ENCODE measurements around the gene GRIP1.
"Not testable (repeated sequence)": the region's sequence is repeated elsewhere in the genome, so short reads cannot be mapped to it uniquely, and the experiment has no call there.

GRIP1 gene

DNA sequence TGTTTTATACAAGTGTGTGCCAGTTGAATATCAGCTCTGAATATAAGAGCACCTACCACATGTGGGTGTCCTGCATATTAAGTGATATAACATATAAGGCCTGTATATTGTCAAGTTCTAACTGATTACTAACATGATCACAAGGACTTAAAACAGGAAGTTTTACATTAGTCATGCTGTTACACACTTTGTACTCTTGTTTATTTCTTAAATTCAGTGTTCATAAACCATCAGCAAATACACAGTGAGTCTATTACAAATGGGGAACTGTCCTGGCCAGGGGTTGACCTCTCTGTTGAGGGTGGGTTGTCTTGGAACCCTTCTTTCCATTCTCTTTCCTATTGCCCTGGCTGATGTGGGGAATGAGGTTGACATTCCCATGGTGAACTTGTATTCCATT is 357.4 kb downstream of the GRIP1 start:
- no peak for DNase-seq (ENCODE audit: low read depth in 3 of 3)

DNA sequence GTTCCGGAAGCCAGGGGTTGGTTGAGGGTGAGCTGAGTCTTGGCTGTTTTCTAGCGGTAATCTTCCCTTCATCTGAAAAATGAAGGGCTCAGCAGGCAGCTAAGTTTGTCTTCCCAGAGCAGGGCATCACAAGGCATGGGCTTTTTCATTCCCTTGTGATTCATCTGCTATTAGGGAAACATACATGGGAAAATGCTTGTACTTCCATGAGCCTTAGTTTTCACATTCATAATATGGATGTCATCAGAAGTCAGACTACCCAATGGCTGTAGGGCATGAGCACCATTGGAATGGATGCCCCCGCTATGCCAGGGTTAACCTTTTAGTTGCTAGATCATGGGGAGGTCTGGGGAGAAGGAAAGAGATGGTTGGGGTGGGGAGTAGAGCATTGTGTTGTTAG is 357.9 kb downstream of the GRIP1 start:
- DNase-seq (ENCODE audit: low read depth in 3 of 3), result no peak

DNA sequence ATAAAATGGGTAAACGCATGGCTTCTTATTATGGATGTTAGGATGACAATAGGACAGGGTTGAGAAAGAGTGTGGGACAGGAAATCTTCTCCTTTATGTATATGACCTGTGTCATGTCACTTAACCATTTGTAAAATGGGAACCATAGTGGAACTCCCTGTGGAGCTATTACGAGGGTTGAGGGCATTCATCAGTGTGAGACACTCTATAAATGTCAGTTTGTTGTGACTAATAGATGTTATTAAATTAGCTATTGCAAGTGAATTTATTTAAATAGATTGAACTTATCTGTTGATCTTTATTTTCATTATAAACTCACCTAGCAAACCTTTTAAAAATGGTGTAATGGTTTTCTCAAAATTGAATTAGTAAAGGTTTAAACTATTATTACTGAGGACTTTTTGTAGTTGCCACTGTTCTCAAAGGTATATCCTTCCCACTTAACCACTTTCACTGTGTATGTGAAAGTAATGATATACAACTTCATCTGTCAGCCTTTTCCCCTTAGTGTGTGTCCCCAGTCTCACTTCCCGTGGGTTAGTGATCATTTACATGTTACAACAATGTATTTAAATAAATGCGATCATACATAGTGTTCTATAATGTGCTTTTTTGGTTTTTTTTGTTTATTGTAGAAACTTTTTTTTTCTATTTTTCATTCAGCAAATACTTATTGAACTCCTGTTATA is 359.5 kb downstream of the GRIP1 start:
- DNase-seq (ENCODE audit: low read depth in 3 of 3), result no peak

DNA sequence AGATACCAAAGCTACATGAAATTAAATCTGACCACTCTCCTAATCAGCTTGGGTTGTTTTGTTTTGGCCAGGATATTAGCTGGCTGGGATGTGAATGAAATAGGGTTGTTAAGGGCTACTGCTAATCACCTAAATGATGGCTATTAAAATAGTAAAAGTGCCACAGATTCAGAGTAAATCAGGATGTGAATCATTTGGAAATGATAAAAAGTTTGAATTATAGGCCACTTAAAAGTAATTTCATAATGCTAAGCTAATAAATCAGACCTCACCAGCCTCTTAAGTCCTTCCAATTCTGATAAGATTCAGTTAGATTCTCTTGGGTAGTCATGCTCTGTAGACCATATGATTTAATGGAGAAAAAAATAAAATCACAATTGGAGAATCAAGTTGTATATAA is 364.6 kb downstream of the GRIP1 start:
- DNase-seq (ENCODE audit: low read depth in 3 of 3), result no peak

DNA sequence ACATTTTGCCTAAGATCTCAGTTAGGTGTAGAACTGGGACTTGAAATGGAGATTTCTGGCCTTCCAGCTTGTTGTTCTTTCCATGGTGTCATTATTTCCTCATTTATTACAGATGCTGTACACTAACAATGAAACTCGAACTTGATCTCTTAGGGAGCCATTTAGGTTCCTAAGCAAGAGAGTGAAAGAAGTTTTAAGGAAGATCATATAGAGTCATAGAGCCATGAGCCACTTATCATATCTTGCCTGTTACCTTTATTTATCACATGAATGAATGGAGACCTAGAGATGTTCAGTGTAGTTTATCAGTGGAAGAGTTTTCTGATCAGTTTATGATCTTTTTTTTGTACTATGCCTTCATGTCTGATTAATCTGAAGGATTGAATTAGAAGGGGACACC is 366.7 kb downstream of the GRIP1 start:
- DNase-seq (ENCODE audit: low read depth in 3 of 3), result no peak

DNA sequence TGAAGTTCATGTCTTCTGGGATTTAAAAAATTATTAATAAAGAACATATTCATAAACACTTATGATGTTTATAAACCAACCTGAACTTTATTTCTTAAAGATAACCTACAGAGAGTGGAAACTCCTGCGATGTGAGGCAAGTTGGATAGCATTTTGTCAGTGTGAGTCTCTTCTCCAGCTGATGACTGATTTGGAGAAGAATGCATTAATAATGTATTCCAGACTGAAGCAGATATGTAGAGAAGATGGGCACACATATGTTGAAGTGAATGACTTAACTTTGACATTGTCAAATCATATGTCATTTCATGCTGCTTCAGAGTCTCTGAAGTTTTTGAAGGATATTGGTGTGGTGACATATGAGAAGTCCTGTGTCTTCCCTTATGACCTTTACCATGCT is 369.3 kb downstream of the GRIP1 start:
- no peak for DNase-seq (ENCODE audit: low read depth in 3 of 3)

DNA sequence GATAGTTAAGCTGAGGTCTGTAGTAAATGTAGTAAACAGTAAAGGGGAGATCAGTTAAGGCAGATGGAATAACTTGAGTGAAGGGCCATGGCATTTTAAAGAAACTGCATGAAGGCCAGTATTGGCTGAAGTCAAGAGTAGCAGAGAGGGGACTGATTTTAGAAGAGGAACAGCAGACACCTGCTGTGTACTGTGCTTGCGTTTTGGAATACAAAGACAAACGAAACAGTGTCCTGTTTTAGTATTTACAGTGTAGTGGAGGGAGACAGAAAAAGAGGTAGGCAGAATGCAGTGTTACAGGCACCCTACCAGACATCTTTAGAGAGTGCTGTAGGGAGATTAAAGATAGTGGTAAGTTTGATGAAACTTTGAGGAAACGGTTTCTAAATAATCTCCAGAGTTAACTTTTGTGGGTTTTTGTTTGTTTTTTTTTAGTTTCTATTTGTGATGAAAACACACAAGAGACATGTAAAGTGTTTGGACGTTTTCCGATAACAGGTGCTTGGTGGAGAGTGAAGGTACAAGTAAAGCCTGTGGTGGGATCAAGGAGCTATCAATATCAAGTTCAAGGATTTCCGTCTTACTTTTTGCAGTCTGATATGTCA is 374.5 kb downstream of the GRIP1 start:
- no peak for DNase-seq (ENCODE audit: low read depth in 3 of 3)

DNA sequence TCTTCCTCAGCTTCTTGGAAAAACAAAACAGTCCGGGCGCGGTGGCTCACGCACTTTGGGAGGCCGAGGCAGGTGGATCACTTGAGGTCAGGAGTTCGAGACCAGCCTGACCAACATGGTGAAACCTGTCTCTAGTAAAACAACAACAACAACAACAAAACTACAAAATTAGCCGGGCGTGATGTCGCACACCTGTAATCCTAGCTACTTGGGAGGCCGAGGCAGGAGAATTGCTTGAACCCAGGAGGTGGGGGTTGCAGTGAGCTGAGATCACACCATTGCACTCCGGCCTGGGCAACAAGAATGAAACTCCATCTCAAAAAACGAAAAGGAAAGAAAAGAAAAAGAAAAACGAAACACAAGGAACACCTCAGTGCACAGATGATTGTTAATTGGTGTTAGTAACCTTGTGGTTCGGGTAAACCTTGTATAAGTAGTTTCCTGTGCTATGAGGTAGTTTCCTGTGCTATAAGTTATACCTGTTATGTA is 375.5 kb downstream of the GRIP1 start:
- DNase-seq (ENCODE audit: low read depth in 3 of 3), result not testable (repeated sequence)

DNA sequence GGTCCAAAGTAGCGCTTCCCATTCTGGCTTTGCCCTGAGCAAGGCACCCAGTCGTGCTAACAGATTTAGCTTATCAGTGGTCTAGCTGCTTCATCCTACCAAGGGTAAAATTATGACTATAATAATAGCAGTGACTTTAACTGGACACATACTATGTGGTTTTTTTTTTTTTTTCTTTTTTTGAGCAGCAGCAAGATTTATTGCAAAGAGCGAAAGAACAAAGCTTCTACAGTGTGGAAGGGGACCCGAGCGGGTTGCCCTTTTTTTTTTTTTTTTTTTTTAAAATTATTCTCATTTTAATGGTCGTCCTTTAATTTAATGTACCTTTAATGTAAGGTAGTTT is 376.1 kb downstream of the GRIP1 start:
- DNase-seq (ENCODE audit: low read depth in 3 of 3), result no peak

DNA sequence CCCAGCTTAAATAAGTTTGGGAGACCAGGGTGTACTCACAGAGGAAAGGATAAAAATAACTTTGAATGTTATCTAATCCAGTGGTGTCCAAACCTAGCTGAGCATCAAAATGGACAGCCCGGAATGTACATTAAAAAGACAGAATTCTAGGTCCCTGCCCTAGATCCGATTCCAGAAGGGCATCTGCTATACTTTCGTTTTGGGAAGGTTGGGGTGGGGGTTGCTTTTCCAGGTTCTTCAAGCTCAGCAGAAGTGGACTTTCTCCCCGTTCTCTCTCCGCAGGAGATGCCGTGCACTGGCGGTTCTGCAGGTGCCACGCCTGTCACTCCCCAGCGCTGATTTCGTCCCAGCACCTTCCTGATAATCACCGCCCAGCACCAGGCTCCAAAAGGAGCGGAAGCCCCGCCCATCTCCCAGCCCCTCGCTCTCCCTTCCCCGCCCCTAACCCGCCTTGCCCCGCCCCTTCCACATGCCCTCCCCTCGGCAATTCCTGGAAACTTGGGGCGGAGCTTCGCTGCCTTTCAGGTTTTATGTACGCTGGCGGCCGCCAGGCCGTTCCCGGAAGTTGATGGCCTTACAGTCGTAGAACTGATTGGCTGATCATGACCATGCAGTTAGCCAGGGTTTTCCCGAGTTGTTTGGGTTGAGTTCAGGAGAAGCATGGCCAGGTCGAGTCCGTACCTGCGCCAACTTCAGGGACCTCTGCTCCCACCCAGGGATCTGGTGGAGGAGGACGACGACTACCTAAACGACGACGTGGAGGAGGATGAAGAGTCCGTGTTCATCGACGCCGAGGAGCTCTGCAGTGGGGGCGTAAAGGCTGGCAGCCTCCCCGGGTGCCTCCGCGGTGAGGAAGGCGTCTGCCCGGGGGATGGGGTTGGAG is 376.7 kb downstream of the GRIP1 start, which contains the start of gene HELB:
Gene HELB, plus strand, starts transcription at position 550 of the 883 bp plus-strand sequence. Its CDS starts 111 bp downstream, at position 661.
- DNase-seq (ENCODE audit: low read depth in 3 of 3), result peak; percentile 97

DNA sequence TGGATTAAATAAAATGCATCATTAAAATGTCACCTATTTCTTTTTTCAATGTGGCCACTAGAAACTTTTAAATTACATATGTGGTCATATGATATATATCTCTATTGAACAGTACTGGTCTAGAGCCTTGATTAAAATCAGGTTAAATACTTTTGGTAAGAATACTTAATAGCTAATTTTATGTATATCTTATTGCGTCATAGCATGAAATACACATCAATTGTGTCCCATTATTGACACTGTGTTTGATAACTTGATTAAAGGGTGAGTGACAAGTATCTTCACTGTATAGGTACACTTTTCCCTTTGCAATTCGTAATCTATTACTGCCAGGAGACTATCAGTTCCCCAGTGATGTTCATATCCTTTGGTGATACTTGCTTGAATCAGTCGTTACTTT is 381.0 kb downstream of the GRIP1 start:
- DNase-seq (ENCODE audit: low read depth in 3 of 3), result no peak
